Right lobe of liver (tissue), 4 donors: Measurements from ENCODE around the gene FGF5.

Experiments
- CTCF ChIP-seq, 4 donors: fragments of 200-600 bp in 3 of 4; fragments of 450-650 bp in 1 of 4; IDR thresholded peaks; one replicate each; pipeline versions ENCODE4 v1.5.1 to v1.8.0; 2016 to 2022; ENCODE audit warnings: antibody characterized with exemption in 4 of 4, mild to moderate bottlenecking in 2 of 4
- POLR2A ChIP-seq: fragments of 450-650 bp; IDR thresholded peaks from one replicate; pipeline ENCODE4 v1.6.1; 2017; ENCODE audit warnings: antibody characterized with exemption, mild to moderate bottlenecking
- donor health status: DM: no; HTN: no; CAD: no.
- donor health status: DM: no; HTN: no; CAD: no.
- donor health status: DM: no; HTN: yes; CAD: no.

GRCh38 chr4:80279751-80280150, 13.3 kb downstream of the FGF5 start:
- TF ChIP-seq CTCF (IDR thresholded peaks at IDR 0.05) (no peak), POLR2A (no peak)
